HepG2 (cell line): ENCODE measurements around the gene PCSK6. TPM values are rescaled to one million over a fixed set of nuclear protein-coding genes. Genes with fewer than 3 reads are reported as not detected.

Experiments
- ATF7 ChIP-seq, 2 experiments: fragments of 450-650 bp in 1 of 2; sonication (generic) in 1 of 2; formaldehyde crosslinking in 1 of 2; IDR thresholded peaks; 2 replicates each; pipeline versions ENCODE4 v1.4.0 to v1.6.1; 2016 to 2020; ENCODE audit warnings: antibody characterized with exemption in 1 of 2, mild to moderate bottlenecking in 1 of 2, missing genetic modification reagents in 1 of 2
- EHMT2 ChIP-seq: fragments of 200-600 bp; sonication (generic); IDR thresholded peaks from 2 replicates; pipeline ENCODE4 v1.7.0; 2017; ENCODE audit warnings: antibody characterized with exemption, low read depth, low read length, borderline replicate concordance
- MED1 ChIP-seq: sonication (generic); formaldehyde crosslinking; IDR thresholded peaks from 2 replicates; pipeline ENCODE4 v1.4.0; 2020; ENCODE audit warnings: missing genetic modification reagents
- MEIS1 ChIP-seq: sonication (generic); formaldehyde crosslinking; IDR thresholded peaks from 2 replicates; pipeline ENCODE4 v1.9.0; 2021; ENCODE audit warnings: mild to moderate bottlenecking, missing genetic modification reagents, moderate library complexity, borderline replicate concordance
- POLR2AphosphoS5 ChIP-seq: IDR thresholded peaks from 2 replicates; pipeline ENCODE4 v1.6.1; 2012; ENCODE audit warnings: low read depth, low read length
- RARA ChIP-seq: IDR thresholded peaks from 2 replicates; pipeline ENCODE4 v1.6.1; 2016; ENCODE audit warnings: missing genetic modification reagents, missing compliant biosample characterization
- SAP130 ChIP-seq: IDR thresholded peaks from 2 replicates; pipeline ENCODE4 v1.6.1; 2016; ENCODE audit warnings: low read depth
- TP53 ChIP-seq: sonication (generic); formaldehyde crosslinking; conservative IDR thresholded peaks from 2 replicates; pipeline ENCODE4 v1.4.0; 2020; ENCODE audit warnings: missing genetic modification reagents
- ZNF20 ChIP-seq: sonication (generic); formaldehyde crosslinking; IDR thresholded peaks from 2 replicates; pipeline ENCODE4 v1.4.0; 2020; ENCODE audit warnings: mild to moderate bottlenecking, moderate library complexity, missing genetic modification reagents
- ZNF224 ChIP-seq: sonication (generic); formaldehyde crosslinking; IDR thresholded peaks from 2 replicates; pipeline ENCODE4 v1.5.0; 2020; ENCODE audit warnings: mild to moderate bottlenecking, missing genetic modification reagents
- ZNF33B ChIP-seq: sonication (generic); formaldehyde crosslinking; IDR thresholded peaks from 2 replicates; pipeline ENCODE4 v1.5.1; 2020; ENCODE audit warnings: mild to moderate bottlenecking, missing genetic modification reagents
- ZNF674 ChIP-seq: sonication (generic); formaldehyde crosslinking; IDR thresholded peaks from 2 replicates; pipeline ENCODE4 v1.5.0; 2020; ENCODE audit warnings: low read depth, mild to moderate bottlenecking, missing genetic modification reagents
- ZNF883 ChIP-seq: sonication (generic); formaldehyde crosslinking; IDR thresholded peaks from 2 replicates; pipeline ENCODE4 v1.5.1; 2020; ENCODE audit warnings: mild to moderate bottlenecking, missing genetic modification reagents; ENCODE audit errors: not compliant biosample characterization
- polyA plus RNA-seq, 8 experiments: library from polyadenylated mRNA; depleted of rRNA in 3 of 8; stranded (reverse) in 7 of 8; unstranded in 1 of 8; fragments of >200 nt; fragmentation: Illumina TruSeq in 4 of 8; extraction: Trizol in 4 of 8; gene quantifications; 2 replicates each; pipeline versions ENCODE4 v1.2.1 to v1.2.3, GENCODE V29; 2011 to 2016; ENCODE audit warnings: low read depth in 4 of 8, missing spikeins in 1 of 8, mixed read lengths in 1 of 8; ENCODE audit not compliant: insufficient read depth in 1 of 8
- total RNA-seq, 5 experiments: library from RNA; depleted of rRNA; stranded (reverse); fragments of >200 nt; fragmentation: Illumina TruSeq; extraction: Trizol; gene quantifications; 2 replicates each; pipeline ENCODE4 v1.2.3, GENCODE V29; 2016; ENCODE audit warnings: low read depth in 1 of 5
- TF ChIP-seq, protein P1 (sequence below): sonication (generic); formaldehyde crosslinking; IDR thresholded peaks from 2 replicates; pipeline ENCODE4 v1.8.1; 2023; ENCODE audit warnings: mild to moderate bottlenecking, missing genetic modification reagents
- TF ChIP-seq, protein P2 (sequence below): IDR thresholded peaks from 2 replicates; pipeline ENCODE4 v1.6.1; 2018; ENCODE audit warnings: missing genetic modification reagents, mild to moderate bottlenecking, missing compliant biosample characterization
- TF ChIP-seq, protein P3 (sequence below): sonication (generic); formaldehyde crosslinking; IDR thresholded peaks from 2 replicates; pipeline ENCODE4 v1.8.1; 2023; ENCODE audit warnings: missing genetic modification reagents, mild to moderate bottlenecking, borderline replicate concordance
- TF ChIP-seq, protein P4 (sequence below): sonication (generic); formaldehyde crosslinking; IDR thresholded peaks from 2 replicates; pipeline ENCODE4 v1.8.0; 2022; ENCODE audit warnings: mild to moderate bottlenecking, missing genetic modification reagents, moderate library complexity
- TF ChIP-seq, protein P5 (sequence below): sonication (generic); formaldehyde crosslinking; IDR thresholded peaks from 2 replicates; pipeline ENCODE4 v1.8.0; 2022; ENCODE audit warnings: missing genetic modification reagents, mild to moderate bottlenecking, borderline replicate concordance
- TF ChIP-seq, protein P6 (sequence below): sonication (generic); formaldehyde crosslinking; IDR thresholded peaks from 2 replicates; pipeline ENCODE4 v1.4.0; 2020; ENCODE audit warnings: missing genetic modification reagents, borderline replicate concordance

The PCSK6 gene
- total and polyA plus RNA-seq, 2 of the 13 experiments (the other 11 are each of a cell fraction or from before 2014, with no cell fraction given): 56.5 to 155 TPM

DNA sequence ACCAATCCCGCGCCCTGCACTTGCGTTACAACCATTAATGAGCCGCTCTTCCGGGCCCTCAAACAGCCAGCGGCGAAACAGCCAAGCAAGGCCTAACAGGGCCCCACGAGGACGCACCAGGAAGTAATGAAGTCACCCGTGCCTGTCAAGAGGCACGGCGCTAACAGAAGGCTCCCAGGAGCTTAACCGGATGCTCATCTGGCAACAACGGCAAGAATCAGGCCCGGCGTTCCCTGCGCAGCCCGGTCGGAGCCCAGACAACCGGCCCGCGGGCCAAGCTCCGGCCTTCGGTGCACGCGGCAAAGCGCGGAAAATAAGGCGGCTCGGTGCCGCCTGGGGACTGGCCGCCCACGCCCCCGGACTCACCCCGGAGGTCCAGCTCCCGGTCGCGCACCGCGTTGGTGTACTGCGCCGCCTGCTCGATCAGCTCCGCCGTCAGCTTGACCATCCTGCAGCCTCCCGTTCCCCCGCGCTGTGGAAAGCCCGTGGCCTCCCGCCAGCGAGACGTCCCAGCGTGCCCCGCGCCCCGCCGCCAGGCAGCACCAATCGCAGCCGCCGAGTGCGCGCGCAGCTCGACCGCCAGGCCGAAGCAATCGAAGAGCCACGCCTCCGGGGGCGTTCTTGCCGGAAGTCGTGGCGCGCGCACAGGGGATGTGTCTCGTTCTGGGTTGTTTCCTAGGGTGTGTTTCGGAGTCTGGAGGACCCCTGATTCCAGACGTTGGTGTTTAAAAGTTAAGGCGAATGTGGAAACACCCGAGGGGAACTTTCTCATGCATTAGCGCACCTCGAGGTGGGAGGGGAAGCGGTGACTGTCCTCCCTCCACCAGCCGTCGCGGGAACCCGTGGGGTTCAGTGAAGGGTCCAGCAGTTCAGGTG, 194.5 kb downstream of the PCSK6 start, which contains the start of gene SNRPA1 (continued):
- TF ChIP-seq, protein P1, sequence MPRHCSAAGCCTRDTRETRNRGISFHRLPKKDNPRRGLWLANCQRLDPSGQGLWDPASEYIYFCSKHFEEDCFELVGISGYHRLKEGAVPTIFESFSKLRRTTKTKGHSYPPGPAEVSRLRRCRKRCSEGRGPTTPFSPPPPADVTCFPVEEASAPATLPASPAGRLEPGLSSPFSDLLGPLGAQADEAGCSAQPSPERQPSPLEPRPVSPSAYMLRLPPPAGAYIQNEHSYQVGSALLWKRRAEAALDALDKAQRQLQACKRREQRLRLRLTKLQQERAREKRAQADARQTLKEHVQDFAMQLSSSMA (CRISPR knock-in tag): no peak
- TF ChIP-seq, protein P2, sequence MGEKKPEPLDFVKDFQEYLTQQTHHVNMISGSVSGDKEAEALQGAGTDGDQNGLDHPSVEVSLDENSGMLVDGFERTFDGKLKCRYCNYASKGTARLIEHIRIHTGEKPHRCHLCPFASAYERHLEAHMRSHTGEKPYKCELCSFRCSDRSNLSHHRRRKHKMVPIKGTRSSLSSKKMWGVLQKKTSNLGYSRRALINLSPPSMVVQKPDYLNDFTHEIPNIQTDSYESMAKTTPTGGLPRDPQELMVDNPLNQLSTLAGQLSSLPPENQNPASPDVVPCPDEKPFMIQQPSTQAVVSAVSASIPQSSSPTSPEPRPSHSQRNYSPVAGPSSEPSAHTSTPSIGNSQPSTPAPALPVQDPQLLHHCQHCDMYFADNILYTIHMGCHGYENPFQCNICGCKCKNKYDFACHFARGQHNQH (CRISPR knock-in tag): peak; percentile 97
- TF ChIP-seq ZNF20: no peak; the same call in 1 of the 2 replicates
- no peak for TF ChIP-seq EHMT2
- TF ChIP-seq RARA (CRISPR knock-in tag): peak; percentile 48; the same call in 1 of the 2 replicates
- TF ChIP-seq SAP130: peak; percentile 98
- peak; percentile 82; the same call in 1 of the 2 replicates for TF ChIP-seq ZNF224 (CRISPR knock-in tag)
- TF ChIP-seq ZNF674 (CRISPR knock-in tag): no peak
- peak; percentile 91 for TF ChIP-seq POLR2AphosphoS5
- TF ChIP-seq, protein P3, sequence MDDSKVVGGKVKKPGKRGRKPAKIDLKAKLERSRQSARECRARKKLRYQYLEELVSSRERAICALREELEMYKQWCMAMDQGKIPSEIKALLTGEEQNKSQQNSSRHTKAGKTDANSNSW: no peak; the same call in 1 of the 2 replicates
- TF ChIP-seq MEIS1 (CRISPR knock-in tag): peak; percentile 98
- TF ChIP-seq ZNF883 (CRISPR knock-in tag): no peak
- TF ChIP-seq, protein P4, sequence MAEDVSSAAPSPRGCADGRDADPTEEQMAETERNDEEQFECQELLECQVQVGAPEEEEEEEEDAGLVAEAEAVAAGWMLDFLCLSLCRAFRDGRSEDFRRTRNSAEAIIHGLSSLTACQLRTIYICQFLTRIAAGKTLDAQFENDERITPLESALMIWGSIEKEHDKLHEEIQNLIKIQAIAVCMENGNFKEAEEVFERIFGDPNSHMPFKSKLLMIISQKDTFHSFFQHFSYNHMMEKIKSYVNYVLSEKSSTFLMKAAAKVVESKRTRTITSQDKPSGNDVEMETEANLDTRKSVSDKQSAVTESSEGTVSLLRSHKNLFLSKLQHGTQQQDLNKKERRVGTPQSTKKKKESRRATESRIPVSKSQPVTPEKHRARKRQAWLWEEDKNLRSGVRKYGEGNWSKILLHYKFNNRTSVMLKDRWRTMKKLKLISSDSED (CRISPR knock-in tag): peak; percentile 13; the same call in 1 of the 2 replicates
- TF ChIP-seq, protein P5, sequence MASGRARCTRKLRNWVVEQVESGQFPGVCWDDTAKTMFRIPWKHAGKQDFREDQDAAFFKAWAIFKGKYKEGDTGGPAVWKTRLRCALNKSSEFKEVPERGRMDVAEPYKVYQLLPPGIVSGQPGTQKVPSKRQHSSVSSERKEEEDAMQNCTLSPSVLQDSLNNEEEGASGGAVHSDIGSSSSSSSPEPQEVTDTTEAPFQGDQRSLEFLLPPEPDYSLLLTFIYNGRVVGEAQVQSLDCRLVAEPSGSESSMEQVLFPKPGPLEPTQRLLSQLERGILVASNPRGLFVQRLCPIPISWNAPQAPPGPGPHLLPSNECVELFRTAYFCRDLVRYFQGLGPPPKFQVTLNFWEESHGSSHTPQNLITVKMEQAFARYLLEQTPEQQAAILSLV: peak; percentile 95
- no peak for TF ChIP-seq ZNF33B (CRISPR knock-in tag)
- TF ChIP-seq TP53 (CRISPR knock-in tag): no peak
- TF ChIP-seq MED1 (CRISPR knock-in tag): peak; percentile 85
- TF ChIP-seq, protein P6, sequence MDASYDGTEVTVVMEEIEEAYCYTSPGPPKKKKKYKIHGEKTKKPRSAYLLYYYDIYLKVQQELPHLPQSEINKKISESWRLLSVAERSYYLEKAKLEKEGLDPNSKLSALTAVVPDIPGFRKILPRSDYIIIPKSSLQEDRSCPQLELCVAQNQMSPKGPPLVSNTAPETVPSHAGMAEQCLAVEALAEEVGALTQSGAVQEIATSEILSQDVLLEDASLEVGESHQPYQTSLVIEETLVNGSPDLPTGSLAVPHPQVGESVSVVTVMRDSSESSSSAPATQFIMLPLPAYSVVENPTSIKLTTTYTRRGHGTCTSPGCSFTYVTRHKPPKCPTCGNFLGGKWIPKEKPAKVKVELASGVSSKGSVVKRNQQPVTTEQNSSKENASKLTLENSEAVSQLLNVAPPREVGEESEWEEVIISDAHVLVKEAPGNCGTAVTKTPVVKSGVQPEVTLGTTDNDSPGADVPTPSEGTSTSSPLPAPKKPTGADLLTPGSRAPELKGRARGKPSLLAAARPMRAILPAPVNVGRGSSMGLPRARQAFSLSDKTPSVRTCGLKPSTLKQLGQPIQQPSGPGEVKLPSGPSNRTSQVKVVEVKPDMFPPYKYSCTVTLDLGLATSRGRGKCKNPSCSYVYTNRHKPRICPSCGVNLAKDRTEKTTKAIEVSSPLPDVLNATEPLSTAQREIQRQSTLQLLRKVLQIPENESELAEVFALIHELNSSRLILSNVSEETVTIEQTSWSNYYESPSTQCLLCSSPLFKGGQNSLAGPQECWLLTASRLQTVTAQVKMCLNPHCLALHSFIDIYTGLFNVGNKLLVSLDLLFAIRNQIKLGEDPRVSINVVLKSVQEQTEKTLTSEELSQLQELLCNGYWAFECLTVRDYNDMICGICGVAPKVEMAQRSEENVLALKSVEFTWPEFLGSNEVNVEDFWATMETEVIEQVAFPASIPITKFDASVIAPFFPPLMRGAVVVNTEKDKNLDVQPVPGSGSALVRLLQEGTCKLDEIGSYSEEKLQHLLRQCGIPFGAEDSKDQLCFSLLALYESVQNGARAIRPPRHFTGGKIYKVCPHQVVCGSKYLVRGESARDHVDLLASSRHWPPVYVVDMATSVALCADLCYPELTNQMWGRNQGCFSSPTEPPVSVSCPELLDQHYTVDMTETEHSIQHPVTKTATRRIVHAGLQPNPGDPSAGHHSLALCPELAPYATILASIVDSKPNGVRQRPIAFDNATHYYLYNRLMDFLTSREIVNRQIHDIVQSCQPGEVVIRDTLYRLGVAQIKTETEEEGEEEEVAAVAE (CRISPR knock-in tag): no peak; the same call in 1 of the 2 replicates
- no peak for TF ChIP-seq ATF7 (IDR thresholded peaks at IDR 0.05)
- no peak; the same call in 1 of the 2 replicates for TF ChIP-seq ATF7 (CRISPR knock-in tag; IDR thresholded peaks at IDR 0.05)
